Measurements from ENCODE around the gene SORCS2. TPM values are rescaled to one million over a fixed set of nuclear protein-coding genes. Genes with fewer than 3 reads are reported as not detected.

SORCS2 gene
- total RNA-seq, 2 experiments from 2014 or later = 0.03 TPM; not detected in 1

DNA sequence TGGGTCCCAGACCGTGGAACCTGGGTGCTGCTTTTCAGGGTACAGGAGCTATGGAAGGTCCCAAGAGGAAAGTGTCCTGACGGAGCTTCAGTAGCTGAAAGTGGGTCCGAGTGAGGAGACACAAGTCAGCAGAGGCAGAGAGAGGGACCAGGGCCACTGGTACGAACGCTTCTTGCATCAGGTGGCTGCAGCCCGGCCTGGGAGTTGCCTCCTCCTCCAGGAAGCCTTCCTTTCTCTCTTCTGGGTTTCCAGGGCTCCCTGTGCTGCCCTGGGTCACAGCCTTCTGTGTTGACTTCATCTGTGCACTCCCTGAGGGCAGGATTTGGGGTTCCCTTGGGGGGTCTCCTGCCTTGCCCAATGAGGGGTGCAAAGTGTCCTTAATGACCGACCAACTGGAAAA is 94.5 kb downstream of the SORCS2 start:
- Histone ChIP-seq H3K4me2 (ENCODE audit: low read length) (no peak overlapping the region), H3K36me3 (ENCODE audit: insufficient read depth, low read length) (no peaks in the 10 kb centered on the region), H3K27ac (ENCODE audit: low read depth, low read length, poor library complexity, severe bottlenecking) (no peak overlapping the region), H3K4me1 (ENCODE audit: insufficient read depth, low read length, poor library complexity, severe bottlenecking) (no peaks in the 10 kb centered on the region), H3K9me3 (ENCODE audit: low read length) (no peaks in the 10 kb centered on the region), H3K4me3 (ENCODE audit: low read depth, low read length, poor library complexity, severe bottlenecking) (no peak overlapping the region), H3K9me2 (ENCODE audit: insufficient read depth, low read length) (no peaks in the 10 kb centered on the region), H2AFZ (ENCODE audit: low read length) (no peak overlapping the region), H3K79me2 (ENCODE audit: insufficient read depth, low read depth, low read length) (no peaks in the 10 kb centered on the region), H4K20me1 (ENCODE audit: insufficient read depth, low read length) (no peaks in the 10 kb centered on the region)
- CTCF ChIA-PET (ENCODE audit: unreplicated experiment) = no interaction called here
- POLR2A ChIA-PET = no interaction called here
- DNase-seq (ENCODE audit: low spot score) = no peak
- no TSS peak for BruUV-seq (replicated peaks)
- intact Hi-C loops (cut with micrococcal nuclease; ENCODE audit: unreplicated experiment) = no loop called here
- TF ChIP-seq EZH2phosphoT487 (IDR thresholded peaks at IDR 0.05; ENCODE audit: borderline replicate concordance, low read depth, low read length) = no peak
- TF ChIP-seq, protein P1, sequence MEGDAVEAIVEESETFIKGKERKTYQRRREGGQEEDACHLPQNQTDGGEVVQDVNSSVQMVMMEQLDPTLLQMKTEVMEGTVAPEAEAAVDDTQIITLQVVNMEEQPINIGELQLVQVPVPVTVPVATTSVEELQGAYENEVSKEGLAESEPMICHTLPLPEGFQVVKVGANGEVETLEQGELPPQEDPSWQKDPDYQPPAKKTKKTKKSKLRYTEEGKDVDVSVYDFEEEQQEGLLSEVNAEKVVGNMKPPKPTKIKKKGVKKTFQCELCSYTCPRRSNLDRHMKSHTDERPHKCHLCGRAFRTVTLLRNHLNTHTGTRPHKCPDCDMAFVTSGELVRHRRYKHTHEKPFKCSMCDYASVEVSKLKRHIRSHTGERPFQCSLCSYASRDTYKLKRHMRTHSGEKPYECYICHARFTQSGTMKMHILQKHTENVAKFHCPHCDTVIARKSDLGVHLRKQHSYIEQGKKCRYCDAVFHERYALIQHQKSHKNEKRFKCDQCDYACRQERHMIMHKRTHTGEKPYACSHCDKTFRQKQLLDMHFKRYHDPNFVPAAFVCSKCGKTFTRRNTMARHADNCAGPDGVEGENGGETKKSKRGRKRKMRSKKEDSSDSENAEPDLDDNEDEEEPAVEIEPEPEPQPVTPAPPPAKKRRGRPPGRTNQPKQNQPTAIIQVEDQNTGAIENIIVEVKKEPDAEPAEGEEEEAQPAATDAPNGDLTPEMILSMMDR (conservative IDR thresholded peaks at IDR 0.05; ENCODE audit: low read length) = no peak

DNA sequence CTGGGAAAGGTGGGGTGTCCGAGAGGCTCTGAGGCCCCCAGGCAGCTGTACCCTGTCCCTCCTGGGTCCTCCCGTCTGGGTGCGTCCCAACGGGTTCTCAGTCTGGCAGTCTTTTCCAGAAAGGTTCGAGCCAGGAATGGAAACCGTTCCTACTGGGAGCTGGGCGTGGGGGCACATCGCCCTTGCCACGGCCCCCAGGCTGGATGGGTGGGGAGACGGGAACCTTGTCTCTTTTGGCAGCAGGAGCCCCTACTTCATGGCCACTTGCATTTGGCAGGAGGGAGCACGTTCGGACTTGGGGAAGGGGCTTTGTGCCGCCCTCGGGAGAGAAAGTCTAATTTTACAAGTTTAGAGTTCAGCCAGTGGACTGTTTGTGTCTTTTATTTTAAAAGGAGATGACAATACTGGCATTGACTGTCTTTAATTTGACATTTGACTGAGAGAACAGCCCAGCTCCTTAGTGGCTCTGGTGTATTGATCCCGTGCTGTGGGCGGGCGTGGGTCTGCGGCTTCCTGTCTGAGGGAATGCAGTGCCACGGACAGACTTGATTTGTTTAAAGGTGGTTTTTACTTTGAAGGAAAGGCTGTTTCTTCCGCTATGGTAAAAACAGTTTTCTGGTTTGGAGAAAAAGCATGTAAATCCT is 95.1 kb downstream of the SORCS2 start:
- Histone ChIP-seq H3K4me1 (ENCODE audit: insufficient read depth, low read length, poor library complexity, severe bottlenecking) (no peaks in the 10 kb centered on the region), H3K27ac (ENCODE audit: low read depth, low read length, poor library complexity, severe bottlenecking) (no peak overlapping the region), H3K79me2 (ENCODE audit: insufficient read depth, low read depth, low read length) (no peaks in the 10 kb centered on the region), H4K20me1 (ENCODE audit: insufficient read depth, low read length) (no peaks in the 10 kb centered on the region), H3K9me3 (ENCODE audit: low read length) (no peaks in the 10 kb centered on the region), H3K9me2 (ENCODE audit: insufficient read depth, low read length) (no peaks in the 10 kb centered on the region), H2AFZ (ENCODE audit: low read length) (no peak overlapping the region), H3K4me2 (ENCODE audit: low read length) (no peak overlapping the region), H3K36me3 (ENCODE audit: insufficient read depth, low read length) (no peaks in the 10 kb centered on the region), H3K4me3 (ENCODE audit: low read depth, low read length, poor library complexity, severe bottlenecking) (no peak overlapping the region)
- ChIA-PET POLR2A (no interaction called here), CTCF (ENCODE audit: unreplicated experiment) (no interaction called here)
- no peak for DNase-seq (ENCODE audit: low spot score)
- intact Hi-C loops (cut with micrococcal nuclease; ENCODE audit: unreplicated experiment) = no loop called here
- no peak for TF ChIP-seq EZH2phosphoT487 (IDR thresholded peaks at IDR 0.05; ENCODE audit: borderline replicate concordance, low read depth, low read length)
- TF ChIP-seq, protein P1 (conservative IDR thresholded peaks at IDR 0.05; ENCODE audit: low read length) = no peak
- BruUV-seq (replicated peaks) = no TSS peak

DNA sequence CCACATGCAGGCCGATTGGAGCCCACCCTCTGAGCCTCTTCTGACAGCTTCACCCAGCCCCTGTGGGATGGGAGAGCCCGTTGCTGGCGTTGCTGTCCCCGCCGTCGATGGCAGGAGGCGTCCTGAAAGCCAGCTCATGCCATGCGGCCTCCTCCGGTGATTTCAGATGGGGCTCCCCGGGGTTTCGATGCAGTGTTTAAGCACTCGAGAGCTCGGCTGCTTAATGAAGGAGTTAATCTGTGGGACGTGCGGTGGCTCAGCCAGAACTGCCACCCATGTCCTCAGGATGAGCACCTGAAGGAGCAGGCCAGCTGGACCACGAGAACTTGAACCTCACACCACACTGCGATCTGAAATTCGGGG is 95.6 kb downstream of the SORCS2 start:
- no TSS peak for BruUV-seq (replicated peaks)

More for the DNA sequence above, 95.6 kb downstream of the SORCS2 start:
- Histone ChIP-seq H3K4me3 (ENCODE audit: low read depth, low read length, poor library complexity, severe bottlenecking) (no peak overlapping the region), H3K36me3 (ENCODE audit: insufficient read depth, low read length) (no peaks in the 10 kb centered on the region), H2AFZ (ENCODE audit: low read length) (no peak overlapping the region), H3K9me3 (ENCODE audit: low read length) (no peaks in the 10 kb centered on the region), H3K9me2 (ENCODE audit: insufficient read depth, low read length) (no peaks in the 10 kb centered on the region), H3K27ac (ENCODE audit: low read depth, low read length, poor library complexity, severe bottlenecking) (no peak overlapping the region), H3K4me1 (ENCODE audit: insufficient read depth, low read length, poor library complexity, severe bottlenecking) (no peaks in the 10 kb centered on the region), H3K4me2 (ENCODE audit: low read length) (no peak overlapping the region), H3K79me2 (ENCODE audit: insufficient read depth, low read depth, low read length) (no peaks in the 10 kb centered on the region), H4K20me1 (ENCODE audit: insufficient read depth, low read length) (no peaks in the 10 kb centered on the region)
- ChIA-PET CTCF (ENCODE audit: unreplicated experiment) (no interaction called here), POLR2A (no interaction called here)
- intact Hi-C loops (cut with micrococcal nuclease; ENCODE audit: unreplicated experiment) = no loop called here
- no peak for TF ChIP-seq EZH2phosphoT487 (IDR thresholded peaks at IDR 0.05; ENCODE audit: borderline replicate concordance, low read depth, low read length)
- TF ChIP-seq, protein P1 (conservative IDR thresholded peaks at IDR 0.05; ENCODE audit: low read length) = no peak
- no peak for DNase-seq (ENCODE audit: low spot score)

All from OCI-LY7 (cell line).